ENCODE data around the gene ACBD6.

DNA sequence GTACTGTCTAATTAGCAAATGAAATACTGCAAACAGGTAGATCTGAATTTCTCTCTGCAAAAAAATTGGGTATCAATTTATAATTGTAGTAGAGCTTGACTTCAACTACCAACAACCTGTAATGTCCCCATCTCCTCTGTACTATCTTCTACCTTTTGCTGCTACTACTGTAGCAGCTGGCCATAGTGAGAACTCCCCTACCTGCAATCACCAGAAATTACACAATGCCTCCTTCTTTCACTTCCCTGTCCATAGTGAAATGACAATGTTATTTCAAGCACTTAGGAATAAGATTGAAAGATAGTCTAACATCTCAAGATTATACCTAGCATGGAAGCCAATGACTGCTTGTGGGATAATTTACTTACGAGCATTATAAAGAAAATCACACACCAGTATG lies 100.4 kb downstream of the ACBD6 start:
- TF ChIP-seq, protein P1, sequence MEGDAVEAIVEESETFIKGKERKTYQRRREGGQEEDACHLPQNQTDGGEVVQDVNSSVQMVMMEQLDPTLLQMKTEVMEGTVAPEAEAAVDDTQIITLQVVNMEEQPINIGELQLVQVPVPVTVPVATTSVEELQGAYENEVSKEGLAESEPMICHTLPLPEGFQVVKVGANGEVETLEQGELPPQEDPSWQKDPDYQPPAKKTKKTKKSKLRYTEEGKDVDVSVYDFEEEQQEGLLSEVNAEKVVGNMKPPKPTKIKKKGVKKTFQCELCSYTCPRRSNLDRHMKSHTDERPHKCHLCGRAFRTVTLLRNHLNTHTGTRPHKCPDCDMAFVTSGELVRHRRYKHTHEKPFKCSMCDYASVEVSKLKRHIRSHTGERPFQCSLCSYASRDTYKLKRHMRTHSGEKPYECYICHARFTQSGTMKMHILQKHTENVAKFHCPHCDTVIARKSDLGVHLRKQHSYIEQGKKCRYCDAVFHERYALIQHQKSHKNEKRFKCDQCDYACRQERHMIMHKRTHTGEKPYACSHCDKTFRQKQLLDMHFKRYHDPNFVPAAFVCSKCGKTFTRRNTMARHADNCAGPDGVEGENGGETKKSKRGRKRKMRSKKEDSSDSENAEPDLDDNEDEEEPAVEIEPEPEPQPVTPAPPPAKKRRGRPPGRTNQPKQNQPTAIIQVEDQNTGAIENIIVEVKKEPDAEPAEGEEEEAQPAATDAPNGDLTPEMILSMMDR (IDR thresholded peaks at IDR 0.05), result no peak
- TF ChIP-seq POLR2A (IDR thresholded peaks at IDR 0.05) (no peak), EP300 (IDR thresholded peaks at IDR 0.05) (no peak)
